Endometrial microvascular endothelial cells (primary cell): Measurements from ENCODE around the gene PARVA. TPM values are rescaled to one million over a fixed set of nuclear protein-coding genes. Genes with fewer than 3 reads are reported as not detected.
"Not testable (repeated sequence)": the region's sequence is repeated elsewhere in the genome, so short reads cannot be mapped to it uniquely, and the experiment has no call there.

Experiments used
- in situ Hi-C: cut with HindIII; loops from 2 replicates; pipeline ENCODE4 v1.10.0; 2017; ENCODE audit warnings: low sequenced_read_pairs, low pct_unique_long_range_greater_than_20kb; ENCODE audit errors: inconsistent ontology term
- total RNA-seq: library from RNA; depleted of rRNA; stranded (reverse); fragments of >200 nt; gene quantifications from one replicate; pipeline ENCODE4 v1.2.3, GENCODE V29; 2015; ENCODE audit errors: inconsistent ontology term

The PARVA gene, protein sequence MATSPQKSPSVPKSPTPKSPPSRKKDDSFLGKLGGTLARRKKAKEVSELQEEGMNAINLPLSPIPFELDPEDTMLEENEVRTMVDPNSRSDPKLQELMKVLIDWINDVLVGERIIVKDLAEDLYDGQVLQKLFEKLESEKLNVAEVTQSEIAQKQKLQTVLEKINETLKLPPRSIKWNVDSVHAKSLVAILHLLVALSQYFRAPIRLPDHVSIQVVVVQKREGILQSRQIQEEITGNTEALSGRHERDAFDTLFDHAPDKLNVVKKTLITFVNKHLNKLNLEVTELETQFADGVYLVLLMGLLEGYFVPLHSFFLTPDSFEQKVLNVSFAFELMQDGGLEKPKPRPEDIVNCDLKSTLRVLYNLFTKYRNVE
- 43.5 TPM for total RNA-seq

DNA sequence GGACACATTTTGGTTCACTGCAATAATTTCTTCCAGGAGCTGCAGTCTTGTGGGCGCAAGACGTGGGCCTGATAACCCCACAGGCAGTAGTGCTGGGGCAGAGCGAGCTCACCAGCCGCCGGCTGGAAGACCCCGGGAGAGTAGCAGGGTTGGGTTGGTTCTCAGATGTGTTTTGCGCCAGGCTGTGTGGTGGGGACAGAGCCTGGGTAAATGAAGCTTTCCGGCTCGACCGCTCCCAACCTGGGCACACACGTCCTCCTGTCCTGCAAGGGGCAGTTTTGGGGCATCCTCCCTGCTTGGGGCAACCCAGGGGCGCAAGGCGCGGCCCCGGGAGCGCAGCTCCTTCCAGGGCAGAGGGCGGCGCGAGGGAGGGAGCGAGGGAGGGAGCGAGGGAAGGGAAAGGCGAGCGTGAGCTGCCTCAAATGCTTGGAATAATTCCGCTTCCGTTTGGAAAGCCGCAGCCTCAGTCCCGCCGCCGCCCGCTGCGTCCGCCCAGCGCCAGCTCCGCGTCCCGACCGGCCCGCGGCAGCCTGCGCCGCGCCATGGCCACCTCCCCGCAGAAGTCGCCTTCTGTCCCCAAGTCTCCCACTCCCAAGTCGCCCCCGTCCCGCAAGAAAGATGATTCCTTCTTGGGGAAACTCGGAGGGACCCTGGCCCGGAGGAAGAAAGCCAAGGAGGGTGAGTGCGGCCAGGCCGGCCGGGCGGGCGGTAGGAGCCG is at the start of gene PARVA:
Gene PARVA, plus strand, starts transcription at position 466 of the 718 bp plus-strand sequence. Its CDS starts 77 bp downstream, at position 543.
- in situ Hi-C loops, result no loop called here

DNA sequence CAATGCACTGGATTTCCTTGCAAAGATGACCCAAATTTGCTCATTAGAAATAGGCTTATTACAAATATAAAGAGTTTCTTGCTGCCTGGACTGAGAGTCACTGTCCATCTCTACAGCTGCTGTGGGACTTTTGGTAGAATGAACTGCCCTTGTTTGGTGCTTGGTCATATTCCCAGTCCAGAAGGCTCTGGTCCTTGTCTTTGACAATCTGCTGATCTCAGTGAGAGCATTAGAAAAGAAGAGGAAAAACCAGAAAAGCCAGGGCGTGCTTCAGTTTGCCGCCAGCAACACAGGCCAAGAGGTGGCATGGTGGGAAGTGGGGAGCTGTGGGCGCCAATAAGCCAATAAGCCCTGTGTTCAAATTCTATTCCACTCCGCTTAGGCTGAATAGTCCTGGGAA is 48.2 kb upstream of the PARVA start:
- in situ Hi-C loops, result no loop called here

DNA sequence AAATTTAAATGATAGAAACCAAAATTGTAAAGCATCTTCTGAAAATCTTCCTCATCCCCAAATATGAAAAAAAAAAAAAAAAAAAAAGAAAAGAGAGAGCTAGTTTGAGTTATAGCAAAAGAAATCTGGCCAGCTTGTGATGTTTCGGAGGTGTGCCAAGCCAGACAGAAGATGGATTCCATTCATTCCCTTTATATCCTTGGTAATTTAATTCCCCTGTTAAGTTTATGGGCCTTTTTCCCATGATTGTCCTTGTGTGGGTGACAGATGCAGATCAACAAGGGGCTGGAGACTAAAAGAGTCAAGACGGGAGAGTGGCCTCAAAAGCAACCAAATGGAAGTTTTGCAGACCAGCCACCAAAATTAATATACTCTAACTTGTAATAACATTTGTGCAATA is 47.6 kb upstream of the PARVA start:
- in situ Hi-C loops, result no loop called here

DNA sequence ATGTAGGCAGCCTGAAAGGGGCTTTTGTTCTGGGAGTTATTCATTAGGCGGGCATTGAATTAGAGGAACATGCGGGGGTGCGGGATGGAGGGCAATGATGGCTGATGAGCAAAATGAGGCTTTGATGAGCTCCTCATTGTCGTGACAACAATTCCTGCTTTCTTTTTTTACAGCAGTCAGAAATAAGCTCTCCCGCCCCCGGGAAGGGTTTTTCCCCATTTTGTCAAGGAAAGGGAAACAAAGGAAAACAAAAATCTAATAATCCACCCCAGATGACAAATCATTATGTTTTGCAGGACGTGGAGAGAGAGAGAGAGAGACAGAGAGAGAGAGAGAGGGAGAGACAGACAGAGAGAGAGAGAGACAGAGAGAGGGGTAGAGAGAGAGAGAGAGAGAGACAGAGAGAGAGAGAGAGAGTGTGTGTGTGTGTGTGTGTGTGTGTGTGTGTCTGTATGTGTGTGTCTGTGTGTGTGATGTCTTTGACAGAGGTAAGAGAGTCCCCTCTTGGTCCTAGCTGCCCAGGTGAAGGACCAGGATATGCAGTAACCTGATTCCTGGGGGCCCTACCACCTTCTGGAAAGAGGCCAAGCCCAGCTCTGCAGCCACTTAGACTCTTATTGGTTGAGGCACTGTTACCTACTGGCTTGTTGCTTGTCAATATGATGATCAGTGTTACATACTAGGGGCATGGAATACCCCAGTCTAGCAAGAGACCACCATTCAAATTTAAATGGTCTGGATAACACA is 46.7 kb upstream of the PARVA start:
- in situ Hi-C loops, result no loop called here

DNA sequence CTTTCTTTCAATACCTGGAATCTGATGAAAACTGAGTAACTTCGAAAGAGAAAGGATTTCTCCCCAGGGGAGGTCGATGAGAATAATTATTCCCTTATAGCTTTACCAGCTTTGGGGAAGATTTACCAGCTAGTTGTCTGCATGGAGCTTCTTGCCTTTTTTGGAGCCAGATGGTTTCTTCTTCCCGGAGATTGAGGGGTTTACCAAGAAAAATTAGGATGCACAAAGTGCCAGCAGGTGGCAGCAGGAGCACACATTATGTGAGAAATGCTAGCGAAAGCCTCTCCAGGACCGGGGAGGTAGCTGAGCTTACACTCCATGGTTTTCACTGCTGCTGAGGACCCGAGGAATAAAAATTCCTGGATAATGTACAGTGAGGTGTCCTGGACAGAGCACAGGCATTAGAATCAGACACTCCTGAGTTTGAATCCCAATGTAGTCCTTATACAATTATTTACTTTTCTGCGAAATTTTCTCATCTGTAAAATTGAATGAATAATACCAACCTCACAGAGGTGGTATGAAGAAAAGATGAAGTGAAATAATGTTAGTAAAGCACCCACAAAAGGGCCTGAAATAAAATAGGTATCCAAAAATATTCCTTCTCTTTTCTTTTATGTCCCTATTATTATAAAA is 46.0 kb upstream of the PARVA start:
- in situ Hi-C loops, result no loop called here

DNA sequence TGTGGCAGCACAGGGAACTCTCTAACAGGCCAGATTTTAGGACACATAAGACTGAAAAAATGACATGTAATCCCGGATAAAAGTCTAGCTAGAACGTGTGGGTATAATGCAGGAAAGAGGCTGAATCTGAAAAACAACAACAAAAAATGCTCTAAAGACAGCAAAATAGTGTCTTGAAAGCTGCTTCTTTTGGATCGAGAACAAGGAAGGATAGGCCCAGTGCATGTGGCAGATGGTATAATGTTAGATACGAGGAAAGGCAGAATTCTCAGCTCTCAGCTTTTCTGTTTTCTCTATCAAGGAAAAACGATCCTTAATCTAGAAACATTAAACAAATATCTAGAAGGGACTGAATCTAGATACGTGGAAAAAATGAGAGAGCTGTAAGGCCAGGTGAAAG is 33.8 kb upstream of the PARVA start:
- in situ Hi-C loops, result no loop called here

DNA sequence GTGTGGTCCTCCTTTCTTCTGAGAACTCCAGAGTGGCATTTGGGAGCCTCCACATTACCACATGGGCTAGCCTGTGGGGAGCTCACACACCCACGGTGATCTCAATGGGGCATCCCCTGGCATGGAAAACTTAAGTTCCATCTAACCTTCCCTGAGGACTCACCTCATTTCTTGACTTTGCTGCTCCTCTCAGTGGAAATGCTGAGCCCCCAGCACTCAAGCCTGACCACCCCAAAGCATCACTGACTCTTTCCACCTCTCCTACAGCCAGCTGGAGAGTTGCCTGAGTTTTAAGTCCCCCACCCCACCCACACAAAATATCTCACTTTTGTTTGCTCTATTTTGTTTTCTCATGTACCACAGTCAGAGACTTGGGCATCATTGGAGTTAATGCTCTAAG is 23.8 kb upstream of the PARVA start:
- in situ Hi-C loops, result no loop called here

DNA sequence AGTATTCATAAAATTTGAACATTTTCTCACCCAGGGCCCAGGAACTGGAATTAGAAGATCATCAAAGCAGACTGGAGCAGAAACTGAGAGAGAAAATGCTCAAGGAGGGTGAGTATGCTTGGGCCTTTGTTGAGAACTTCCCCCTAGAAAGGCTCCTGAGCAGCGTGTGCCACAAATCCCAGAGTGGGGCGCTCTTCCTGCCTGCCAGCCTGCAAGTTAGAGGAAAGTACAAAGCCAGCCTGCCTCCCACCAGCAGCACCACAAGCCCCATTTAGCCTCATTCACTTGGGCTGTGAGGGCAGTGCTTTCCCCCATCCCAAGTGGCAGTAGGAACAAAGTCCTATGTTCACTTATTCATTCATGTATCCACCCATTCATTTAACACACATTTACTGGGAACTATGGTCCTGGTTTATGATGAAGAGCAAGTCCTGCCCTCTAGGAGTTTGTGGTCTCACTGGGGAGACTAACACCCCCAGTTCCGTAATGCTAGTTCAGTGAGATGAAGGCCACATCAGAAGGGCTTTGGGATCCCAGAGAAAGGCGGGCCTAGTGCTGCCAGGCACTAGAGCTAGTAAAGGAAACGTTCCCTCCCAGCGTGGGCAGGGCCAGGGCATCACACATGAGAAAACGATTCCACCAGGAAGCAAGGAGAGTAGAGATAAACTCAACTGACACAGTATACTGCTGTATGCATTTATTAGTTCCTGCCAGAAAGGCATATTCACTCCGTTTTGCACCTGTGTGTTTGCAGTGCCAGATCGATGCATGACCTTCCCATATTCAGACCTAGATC is 22.4 kb upstream of the PARVA start:
- in situ Hi-C loops, result no loop called here

DNA sequence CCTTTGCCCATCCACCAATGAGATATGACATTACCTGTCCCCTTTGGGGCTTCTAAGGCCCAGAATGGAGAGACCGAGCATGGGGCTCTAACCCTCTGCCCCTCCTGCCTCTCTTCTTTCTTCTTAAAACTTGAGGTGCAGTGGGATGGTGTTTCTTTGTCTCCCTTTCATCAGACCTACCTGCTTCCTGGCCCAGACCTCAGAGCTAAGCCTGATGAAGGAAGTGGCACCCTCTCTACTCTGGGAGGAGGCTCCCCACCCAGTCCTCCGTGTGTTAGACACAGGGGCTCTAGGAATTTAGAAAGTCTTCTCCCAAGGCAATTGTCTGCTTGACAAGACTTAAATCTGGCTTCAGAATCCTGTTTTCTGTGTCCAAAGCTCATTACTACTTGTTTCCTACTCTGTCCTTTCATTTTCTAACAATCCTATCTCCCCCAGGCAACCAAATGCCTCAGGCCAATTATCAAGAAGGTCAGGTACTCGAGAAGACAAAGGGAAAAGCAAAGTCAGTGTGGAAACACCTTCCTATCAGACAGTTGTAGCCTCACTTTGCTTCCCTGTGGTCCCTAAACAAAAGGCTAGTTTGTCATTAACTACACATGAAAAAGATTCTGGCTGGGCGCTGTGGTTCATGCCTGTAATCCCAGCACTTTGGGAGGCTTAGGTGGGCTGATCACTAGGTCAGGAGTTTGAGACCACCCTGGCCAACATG is 20.3 kb upstream of the PARVA start:
- in situ Hi-C loops, result no loop called here

DNA sequence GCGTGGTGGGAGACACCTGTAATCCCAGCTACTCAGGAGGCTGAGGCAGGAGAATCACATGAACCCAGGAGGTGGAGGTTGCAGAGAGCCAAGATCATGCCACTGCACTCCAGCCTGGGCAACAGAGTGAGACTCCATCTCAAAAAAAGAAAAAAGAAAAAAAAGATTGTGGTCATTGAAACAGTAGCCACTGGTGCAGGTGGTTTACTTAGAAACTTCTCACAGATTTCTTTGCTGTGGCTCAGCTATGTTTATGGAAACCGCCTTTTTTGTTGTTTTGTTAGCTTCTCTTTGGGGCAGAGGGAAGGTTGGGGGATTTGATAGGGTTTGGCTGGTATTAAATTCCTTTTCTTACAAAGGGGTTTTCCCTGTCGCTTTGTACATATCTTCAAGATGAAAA is 19.7 kb upstream of the PARVA start:
- in situ Hi-C loops, result not testable (repeated sequence)

DNA sequence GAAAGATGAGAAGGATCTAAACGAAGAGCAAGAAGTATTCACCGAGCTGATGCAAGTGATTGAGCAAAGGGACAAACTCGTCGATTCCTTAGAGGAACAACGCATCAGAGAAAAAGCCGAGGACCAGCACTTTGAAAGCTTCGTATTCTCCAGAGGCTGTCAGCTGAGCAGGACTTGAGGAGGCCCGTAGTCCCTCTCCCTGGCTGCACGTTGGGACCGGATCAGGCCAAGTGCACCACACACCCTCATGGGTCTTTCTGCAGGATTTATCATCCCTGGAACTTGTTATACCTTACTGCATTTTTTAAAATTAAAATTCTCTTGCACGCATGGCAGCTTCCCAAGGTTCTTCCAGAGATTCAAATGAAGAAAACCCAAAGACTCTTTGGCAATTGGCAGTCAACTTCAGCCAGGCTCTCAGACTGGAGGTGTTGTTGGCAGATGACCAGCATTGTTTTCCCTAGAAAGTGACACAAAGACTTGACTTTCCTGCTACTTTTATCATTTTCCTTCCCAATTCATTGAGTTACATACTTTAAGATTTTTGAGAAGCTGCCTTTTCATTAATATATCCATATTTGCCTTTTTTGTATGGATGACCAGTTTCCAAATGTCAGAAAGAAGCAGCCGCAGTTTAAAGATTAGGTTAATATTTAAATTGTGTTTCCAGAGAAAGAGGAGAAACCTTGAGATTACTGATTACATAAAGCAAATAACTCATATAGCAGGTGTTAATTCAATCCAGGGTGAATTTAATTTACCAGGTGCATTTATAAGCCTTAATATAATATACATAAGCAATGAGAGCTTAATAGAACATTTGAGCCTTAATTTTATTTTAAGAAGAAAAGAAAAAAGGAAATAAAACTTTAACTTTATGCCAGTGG is 18.8 kb upstream of the PARVA start:
- in situ Hi-C loops, result no loop called here

DNA sequence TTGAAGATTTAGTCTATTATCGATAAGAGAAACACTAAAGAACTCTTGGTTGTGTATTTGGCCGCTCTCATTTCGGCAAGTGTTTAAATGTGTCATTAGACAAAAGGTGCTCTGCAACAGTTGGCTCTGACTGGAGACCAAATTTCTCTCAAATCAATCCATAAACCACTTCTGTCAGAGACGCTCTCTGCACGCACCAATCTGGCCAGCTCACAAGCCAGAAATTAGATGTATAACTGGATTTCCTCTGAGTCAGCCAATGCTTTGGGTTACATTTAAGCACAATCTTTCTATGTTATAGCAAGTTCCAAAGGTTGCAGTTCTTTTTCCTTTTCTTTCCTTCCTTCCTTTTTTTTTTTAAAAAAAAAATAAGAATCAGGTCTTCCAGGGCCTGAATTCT is 17.6 kb upstream of the PARVA start:
- in situ Hi-C loops, result no loop called here

DNA sequence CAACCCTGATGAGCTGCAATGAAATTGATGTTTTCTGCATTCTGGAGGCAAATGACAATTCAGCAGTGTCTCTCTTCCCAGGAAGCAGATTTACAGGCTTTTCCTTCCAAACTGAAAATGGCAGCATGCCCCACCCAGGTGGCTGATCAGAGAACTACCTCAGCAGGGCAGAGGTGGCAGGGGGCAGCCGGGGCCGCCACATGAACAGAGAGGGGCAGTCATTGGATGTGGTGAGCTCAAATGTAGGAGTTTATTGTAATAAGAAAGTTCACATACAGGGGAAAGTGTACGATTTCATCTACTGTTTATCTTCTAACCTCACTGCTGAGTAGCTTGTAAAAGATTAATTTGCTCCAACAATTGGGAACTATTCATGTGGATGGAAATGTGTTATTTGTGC is 15.7 kb upstream of the PARVA start:
- in situ Hi-C loops, result no loop called here

DNA sequence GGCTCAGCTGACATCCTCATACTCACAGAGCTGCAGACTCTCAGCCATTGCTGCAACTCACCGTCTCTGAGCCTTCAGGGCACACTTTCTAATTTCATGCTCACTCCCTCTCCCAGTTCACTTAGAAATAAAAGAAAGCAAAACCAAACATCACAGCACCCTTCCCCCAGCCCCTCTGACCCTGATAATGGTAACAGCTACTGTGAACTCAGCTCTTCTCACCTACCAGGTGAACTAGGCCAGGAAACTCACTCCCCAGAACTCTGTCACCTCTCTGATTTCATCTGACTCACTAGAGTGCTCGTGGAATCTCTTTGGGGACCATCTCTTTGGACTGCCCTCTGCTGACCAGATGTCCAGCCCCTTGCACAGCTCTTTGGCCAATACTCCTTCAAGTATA is 14.5 kb upstream of the PARVA start:
- in situ Hi-C loops, result no loop called here

DNA sequence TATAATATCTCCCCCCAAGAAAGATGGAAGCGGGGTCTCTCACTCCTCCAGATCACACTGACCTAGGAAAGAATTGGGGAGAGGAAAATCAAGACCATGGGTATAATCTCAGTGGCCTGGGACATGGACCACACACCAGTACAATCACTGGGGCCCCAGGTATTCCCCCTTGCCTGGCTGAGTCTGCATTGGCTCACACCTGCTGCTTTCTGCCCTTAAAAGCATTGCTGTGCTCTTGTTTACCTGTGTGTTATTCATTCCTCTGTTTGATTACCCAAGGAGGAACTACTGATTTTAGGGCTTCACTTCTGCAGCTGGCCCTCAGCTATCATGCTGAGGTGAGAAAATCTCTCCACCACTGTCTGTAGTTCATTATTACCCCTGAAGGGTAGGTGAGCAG is 14.0 kb upstream of the PARVA start:
- in situ Hi-C loops, result no loop called here

DNA sequence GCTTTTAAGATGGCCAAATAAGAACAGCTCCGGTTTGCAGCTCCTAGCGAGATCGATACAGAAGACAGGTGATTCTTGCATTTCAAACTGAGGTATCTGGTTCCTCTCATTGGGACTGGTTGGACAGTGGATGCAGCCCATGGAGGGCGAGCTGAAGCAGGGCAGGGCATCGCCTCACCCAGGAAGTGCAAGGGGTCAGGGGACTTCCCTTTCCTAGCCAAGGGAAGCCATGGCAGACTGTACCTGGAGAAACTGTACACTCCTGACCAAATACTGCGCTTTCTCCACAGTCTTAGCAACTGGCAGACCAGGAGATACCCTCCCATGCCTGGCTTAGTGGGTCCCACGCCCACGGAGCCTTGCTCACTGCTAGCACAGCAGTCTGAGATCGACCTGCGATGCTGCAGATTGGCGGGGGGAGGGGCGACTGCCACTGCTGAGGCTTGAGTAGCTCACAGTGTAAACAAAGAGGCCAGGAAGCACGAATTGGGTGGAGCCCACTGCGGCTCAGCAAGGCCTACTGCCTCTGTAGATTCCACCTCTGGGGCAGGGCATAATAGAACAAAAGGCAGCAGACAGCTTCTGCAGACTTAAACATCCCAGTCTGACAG is 11.3 kb upstream of the PARVA start:
- in situ Hi-C loops, result not testable (repeated sequence)

DNA sequence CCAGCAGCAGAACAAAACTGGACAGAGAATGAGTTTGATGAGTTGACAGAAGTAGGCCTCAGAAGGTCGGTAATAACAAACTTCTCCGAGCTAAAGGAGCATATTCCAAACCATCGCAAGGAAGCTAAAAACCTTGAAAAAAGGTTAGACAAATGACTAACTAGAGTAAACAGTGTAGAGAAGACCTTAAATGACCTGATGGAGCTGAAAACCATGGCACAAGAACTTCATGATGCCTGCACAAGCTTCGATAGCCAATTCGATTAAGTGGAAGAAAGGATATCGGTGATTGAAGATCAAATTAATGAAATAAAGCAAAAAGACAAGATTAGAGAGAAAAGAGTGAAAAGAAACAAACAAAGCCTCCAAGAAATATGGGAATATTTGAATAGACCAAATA is 10.3 kb upstream of the PARVA start:
- in situ Hi-C loops, result not testable (repeated sequence)
